ENCODE results near the gene PACRG. TPM values are rescaled to one million over a fixed set of nuclear protein-coding genes. Genes with fewer than 3 reads are reported as not detected.

PACRG gene
- polyA plus RNA-seq, 1 donor from 2014 or later, result 16.6 TPM

DNA sequence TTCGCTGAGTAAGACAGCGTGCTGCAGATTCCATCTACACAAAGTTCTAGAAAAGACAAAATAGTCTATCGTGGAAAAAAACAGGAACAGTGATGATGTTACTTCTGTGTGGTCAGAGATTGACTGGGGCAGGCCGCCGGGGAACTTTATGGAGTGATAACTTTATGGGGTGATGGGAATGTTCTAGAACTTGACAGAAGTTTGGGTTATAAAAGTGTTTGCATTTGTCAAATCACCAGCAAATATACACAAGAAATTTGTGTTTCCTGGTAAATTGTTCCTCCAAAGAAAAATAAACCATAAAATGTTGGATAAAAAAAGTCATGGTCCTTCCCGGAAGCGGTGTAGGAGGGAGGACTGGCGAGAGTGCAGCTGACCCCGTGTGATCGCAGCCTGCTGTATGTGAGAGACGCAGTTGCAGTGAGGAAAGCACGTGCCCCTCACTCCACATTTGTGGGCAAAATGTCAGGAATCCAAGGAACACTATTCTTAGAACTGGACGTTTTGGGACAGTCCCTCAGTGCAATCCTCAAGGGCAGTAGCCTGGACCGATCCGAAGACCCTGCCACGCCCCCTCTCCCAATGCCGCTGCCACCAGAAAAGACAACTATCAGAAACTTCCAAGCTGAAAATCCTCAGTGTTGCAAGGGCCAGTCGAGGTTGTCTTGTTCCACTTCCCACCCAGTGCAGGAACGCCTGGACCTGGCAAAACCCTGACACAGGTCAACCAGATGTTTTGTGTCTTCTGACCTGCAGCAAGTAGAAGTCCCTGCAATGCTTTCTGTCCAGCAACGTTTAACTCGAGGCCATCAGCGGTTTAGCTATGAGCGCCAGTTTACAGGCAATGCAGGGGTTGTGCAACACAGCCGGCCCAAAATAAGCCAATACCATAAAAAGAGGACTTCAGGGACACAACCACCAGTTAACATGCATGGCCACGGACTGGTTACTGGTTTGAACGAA lies 606.2 kb downstream of the PACRG start:
- Histone ChIP-seq H3K9ac (ENCODE audit: low read length) (no peak overlapping the region), H3K36me3 (ENCODE audit: insufficient read depth, low read length) (no peaks in the 10 kb centered on the region), H4K20me1 (ENCODE audit: insufficient read depth) (no peaks in the 10 kb centered on the region), H3K9me2 (ENCODE audit: insufficient read depth, low read length) (no peaks in the 10 kb centered on the region), H2AFZ (ENCODE audit: low read depth, low read length) (no peak overlapping the region), H3K4me3 (ENCODE audit: low read length) (no peak overlapping the region), H3K27me3 (ENCODE audit: insufficient read depth, low read depth, low read length) (no peaks in the 10 kb centered on the region), H3K79me2 (replicated peaks; ENCODE audit: insufficient read depth, low read length) (no peaks in the 10 kb centered on the region), H3K27ac (ENCODE audit: low read length) (no peak overlapping the region), H3K4me2 (ENCODE audit: low read length) (no peak overlapping the region), H3F3A (ENCODE audit: insufficient read depth, low read length, poor library complexity, severe bottlenecking) (no peaks in the 10 kb centered on the region), H3K9me3 (ENCODE audit: low read length) (no peaks in the 10 kb centered on the region)
- TF ChIP-seq EP300 (conservative IDR thresholded peaks at IDR 0.05; ENCODE audit: poor library complexity, severe bottlenecking), result no peak
- TF ChIP-seq TAF1 (IDR thresholded peaks at IDR 0.05; ENCODE audit: low read depth), result no peak
- TF ChIP-seq, protein P1, sequence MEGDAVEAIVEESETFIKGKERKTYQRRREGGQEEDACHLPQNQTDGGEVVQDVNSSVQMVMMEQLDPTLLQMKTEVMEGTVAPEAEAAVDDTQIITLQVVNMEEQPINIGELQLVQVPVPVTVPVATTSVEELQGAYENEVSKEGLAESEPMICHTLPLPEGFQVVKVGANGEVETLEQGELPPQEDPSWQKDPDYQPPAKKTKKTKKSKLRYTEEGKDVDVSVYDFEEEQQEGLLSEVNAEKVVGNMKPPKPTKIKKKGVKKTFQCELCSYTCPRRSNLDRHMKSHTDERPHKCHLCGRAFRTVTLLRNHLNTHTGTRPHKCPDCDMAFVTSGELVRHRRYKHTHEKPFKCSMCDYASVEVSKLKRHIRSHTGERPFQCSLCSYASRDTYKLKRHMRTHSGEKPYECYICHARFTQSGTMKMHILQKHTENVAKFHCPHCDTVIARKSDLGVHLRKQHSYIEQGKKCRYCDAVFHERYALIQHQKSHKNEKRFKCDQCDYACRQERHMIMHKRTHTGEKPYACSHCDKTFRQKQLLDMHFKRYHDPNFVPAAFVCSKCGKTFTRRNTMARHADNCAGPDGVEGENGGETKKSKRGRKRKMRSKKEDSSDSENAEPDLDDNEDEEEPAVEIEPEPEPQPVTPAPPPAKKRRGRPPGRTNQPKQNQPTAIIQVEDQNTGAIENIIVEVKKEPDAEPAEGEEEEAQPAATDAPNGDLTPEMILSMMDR (IDR thresholded peaks at IDR 0.05; ENCODE audit: poor library complexity, severe bottlenecking), result no peak
- TF ChIP-seq POLR2AphosphoS5 (IDR thresholded peaks at IDR 0.05), result no peak
- no peak for TF ChIP-seq SMC3 (conservative IDR thresholded peaks at IDR 0.05; ENCODE audit: poor library complexity)
- TF ChIP-seq EZH2 (IDR thresholded peaks at IDR 0.05; ENCODE audit: borderline replicate concordance, insufficient read depth, low read length, poor library complexity, severe bottlenecking), result no peak
- TF ChIP-seq MXI1 (conservative IDR thresholded peaks at IDR 0.05; ENCODE audit: poor library complexity, severe bottlenecking), result no peak
- no peak for TF ChIP-seq RAD21 (conservative IDR thresholded peaks at IDR 0.05)
- no peak for TF ChIP-seq REST (IDR thresholded peaks at IDR 0.05; ENCODE audit: borderline replicate concordance)

GRCh38 chr6:163335056-163335455 lies 607.3 kb downstream of the PACRG start:
- no peaks in the 10 kb centered on the region for H4K20me1 ChIP-seq (ENCODE audit: insufficient read depth)
- no peaks in the 10 kb centered on the region for H3K9me2 ChIP-seq (ENCODE audit: insufficient read depth, low read length)
- H3K9me3 ChIP-seq (ENCODE audit: low read length), result no peaks in the 10 kb centered on the region
- H3K4me2 ChIP-seq (ENCODE audit: low read length), result no peak overlapping the region
- no peak overlapping the region for H3K9ac ChIP-seq (ENCODE audit: low read length)
- no peaks in the 10 kb centered on the region for H3K27me3 ChIP-seq (ENCODE audit: insufficient read depth, low read depth, low read length)
- H3K79me2 ChIP-seq (replicated peaks; ENCODE audit: insufficient read depth, low read length), result no peaks in the 10 kb centered on the region
- TF ChIP-seq MXI1 (conservative IDR thresholded peaks at IDR 0.05; ENCODE audit: poor library complexity, severe bottlenecking) (no peak), REST (IDR thresholded peaks at IDR 0.05; ENCODE audit: borderline replicate concordance) (no peak), RAD21 (conservative IDR thresholded peaks at IDR 0.05) (no peak), EZH2 (IDR thresholded peaks at IDR 0.05; ENCODE audit: borderline replicate concordance, insufficient read depth, low read length, poor library complexity, severe bottlenecking) (no peak), TAF1 (IDR thresholded peaks at IDR 0.05; ENCODE audit: low read depth) (no peak), POLR2AphosphoS5 (IDR thresholded peaks at IDR 0.05) (no peak), EP300 (conservative IDR thresholded peaks at IDR 0.05; ENCODE audit: poor library complexity, severe bottlenecking) (no peak)
- TF ChIP-seq, protein P1 (IDR thresholded peaks at IDR 0.05; ENCODE audit: poor library complexity, severe bottlenecking), result no peak
- no peaks in the 10 kb centered on the region for H3K36me3 ChIP-seq (ENCODE audit: insufficient read depth, low read length)
- no peak overlapping the region for H3K4me3 ChIP-seq (ENCODE audit: low read length)
- no peaks in the 10 kb centered on the region for H3F3A ChIP-seq (ENCODE audit: insufficient read depth, low read length, poor library complexity, severe bottlenecking)
- no peak overlapping the region for H3K27ac ChIP-seq (ENCODE audit: low read length)
- no peak overlapping the region for H2AFZ ChIP-seq (ENCODE audit: low read depth, low read length)

Measured in neural cell (in vitro differentiated cells).